Measurements from ENCODE around the gene MYF6.
"Not testable (repeated sequence)": the region's sequence is repeated elsewhere in the genome, so short reads cannot be mapped to it uniquely, and the experiment has no call there.

Gene MYF6

GRCh38 chr12:80670214-80670613 lies 37.2 kb upstream of the MYF6 start:
- TF ChIP-seq CTCF (IDR thresholded peaks at IDR 0.05; ENCODE audit: insufficient read depth, low read length) (no peak), POLR2AphosphoS5 (IDR thresholded peaks at IDR 0.05; ENCODE audit: low read depth) (no peak), GABPA (IDR thresholded peaks at IDR 0.05; ENCODE audit: low read depth) (no peak), SPI1 (IDR thresholded peaks at IDR 0.05; ENCODE audit: borderline replicate concordance, low read depth) (no peak), REST (IDR thresholded peaks at IDR 0.05; ENCODE audit: insufficient replicate concordance, low read depth) (no peak)
- no peaks in the 10 kb centered on the region for H3K27me3 ChIP-seq (ENCODE audit: insufficient read depth, poor library complexity, severe bottlenecking)
- no peak for DNase-seq (ENCODE audit: low read depth in 1 of 2, low spot score in 1 of 2)

GRCh38 chr12:80676042-80676636 lies 31.3 kb upstream of the MYF6 start:
- H3K27ac ChIP-seq (replicated peaks); H3K4me3 ChIP-seq (replicated peaks; ENCODE audit: insufficient read depth, low read length); DNase-seq (ENCODE audit: low read depth in 1 of 2, low spot score in 1 of 2); H3K27me3 ChIP-seq (ENCODE audit: insufficient read depth, poor library complexity, severe bottlenecking): not testable (repeated sequence)

More at GRCh38 chr12:80670214-80670613, 37.2 kb upstream of the MYF6 start:
- Histone ChIP-seq H3K27ac (replicated peaks) (no peak overlapping the region), H3K4me3 (replicated peaks; ENCODE audit: insufficient read depth, low read length) (no peak overlapping the region)

- H3K4me3 ChIP-seq (replicated peaks; ENCODE audit: insufficient read depth, low read length) = no peak overlapping the region
- no peak overlapping the region for H3K27ac ChIP-seq (replicated peaks)
- DNase-seq (ENCODE audit: low read depth in 1 of 2, low spot score in 1 of 2) = no peak
- TF ChIP-seq SPI1 (IDR thresholded peaks at IDR 0.05; ENCODE audit: borderline replicate concordance, low read depth) (no peak), POLR2AphosphoS5 (IDR thresholded peaks at IDR 0.05; ENCODE audit: low read depth) (no peak), CTCF (IDR thresholded peaks at IDR 0.05; ENCODE audit: insufficient read depth, low read length) (no peak), REST (IDR thresholded peaks at IDR 0.05; ENCODE audit: insufficient replicate concordance, low read depth) (no peak), GABPA (IDR thresholded peaks at IDR 0.05; ENCODE audit: low read depth) (no peak)
- H3K27me3 ChIP-seq (ENCODE audit: insufficient read depth, poor library complexity, severe bottlenecking) = no peaks in the 10 kb centered on the region
Observed at GRCh38 chr12:80676856-80677255, 30.6 kb upstream of the MYF6 start.

GRCh38 chr12:80677994-80678393 lies 29.4 kb upstream of the MYF6 start:
- Histone ChIP-seq H3K4me3 (replicated peaks; ENCODE audit: insufficient read depth, low read length) (no peak overlapping the region), H3K27ac (replicated peaks) (no peak overlapping the region), H3K27me3 (ENCODE audit: insufficient read depth, poor library complexity, severe bottlenecking) (no peaks in the 10 kb centered on the region)
- DNase-seq (ENCODE audit: low read depth in 1 of 2, low spot score in 1 of 2) = no peak
- TF ChIP-seq CTCF (IDR thresholded peaks at IDR 0.05; ENCODE audit: insufficient read depth, low read length) = no peak
- no peak for TF ChIP-seq REST (IDR thresholded peaks at IDR 0.05; ENCODE audit: insufficient replicate concordance, low read depth)
- TF ChIP-seq POLR2AphosphoS5 (IDR thresholded peaks at IDR 0.05; ENCODE audit: low read depth) = no peak
- TF ChIP-seq SPI1 (IDR thresholded peaks at IDR 0.05; ENCODE audit: borderline replicate concordance, low read depth) = no peak
- TF ChIP-seq GABPA (IDR thresholded peaks at IDR 0.05; ENCODE audit: low read depth) = no peak

All from HL-60 (cell line).